Stimulated activated effector memory CD8-positive, alpha-beta T cell treated with anti-CD3 and anti-CD28 coated beads, Interleukin-12 subunit alpha, Interleukin-12 subunit beta, amount 100 ng/mL, for 72 hours (primary cell): Measurements from ENCODE around the gene CCDC186.

Experiments
- ATAC-seq: fragments of 150-1000 bp; cut with Tn5 transposase; 2 replicates; pipeline ENCODE4 v1.10.0; 2021
- DNase-seq, 2 donors: peaks; one replicate each; pipeline ENCODE4 v3.0.0; 2021 to 2022; ENCODE audit warnings: low spot score in 2 of 2
- H3K27ac Mint-ChIP-seq: one replicate; pipeline ENCODE4 v1.8.0; 2022; ENCODE audit warnings: mild to moderate bottlenecking, mixed read lengths
- H3K36me3 Mint-ChIP-seq: one replicate; pipeline ENCODE4 v1.8.0; 2022; ENCODE audit warnings: mild to moderate bottlenecking, mixed read lengths
- H3K4me1 Mint-ChIP-seq: one replicate; pipeline ENCODE4 v1.8.0; 2022; ENCODE audit warnings: mixed read lengths
- H3K4me3 Mint-ChIP-seq: one replicate; pipeline ENCODE4 v1.8.0; 2022; ENCODE audit warnings: mild to moderate bottlenecking, mixed read lengths
- H3K9me3 Mint-ChIP-seq: one replicate; pipeline ENCODE4 v1.8.0; 2022; ENCODE audit warnings: mixed read lengths

Gene CCDC186

DNA sequence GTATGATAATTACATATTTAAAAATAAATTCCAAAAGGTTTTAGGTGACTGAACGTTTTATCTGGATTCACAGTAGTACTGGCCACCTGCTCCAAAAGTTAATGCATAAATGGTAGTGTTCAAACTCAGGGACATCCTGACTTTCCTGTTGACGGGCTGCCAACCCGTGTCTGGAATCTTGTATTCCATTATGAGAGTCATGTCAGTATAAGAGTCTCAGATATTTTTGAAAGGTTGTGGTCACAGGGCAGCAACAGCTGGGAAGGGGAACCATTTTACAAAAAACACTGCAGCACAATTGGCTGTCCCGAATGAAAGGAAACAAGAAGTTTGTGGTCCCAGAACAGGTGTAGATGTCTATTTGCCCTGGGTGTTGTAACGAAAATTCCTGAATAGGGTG is 8.0 kb upstream of the CCDC186 start:
- H3K27ac Mint-ChIP-seq, result no peak overlapping the region
- no peak overlapping the region for H3K4me3 Mint-ChIP-seq
- ATAC-seq (no peak), DNase-seq (no peak)
- H3K4me1 Mint-ChIP-seq, result peaks cover 10% of the 10 kb centered on the region
- H3K36me3 Mint-ChIP-seq, result no peaks in the 10 kb centered on the region
- H3K9me3 Mint-ChIP-seq, result no peaks in the 10 kb centered on the region

DNA sequence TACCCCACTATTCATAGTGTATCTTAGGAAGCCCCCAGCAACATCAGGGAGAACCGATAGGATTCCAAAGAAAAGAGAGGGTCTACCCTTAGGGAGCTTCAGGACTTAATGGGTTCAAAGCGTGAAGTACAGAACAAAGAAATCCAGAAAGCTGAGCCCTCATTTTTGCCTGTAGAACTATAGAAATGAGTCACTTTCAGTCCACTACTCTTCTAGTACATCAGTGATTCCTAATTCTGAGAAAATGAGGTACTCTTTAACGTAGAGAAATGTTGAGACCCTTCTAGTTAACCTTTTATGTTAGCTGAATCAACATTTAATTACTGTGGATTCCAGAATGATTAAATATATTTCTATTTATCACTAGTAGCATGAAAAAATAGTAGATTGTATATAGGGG is 6.9 kb upstream of the CCDC186 start:
- H3K9me3 Mint-ChIP-seq, result no peaks in the 10 kb centered on the region
- no peak for DNase-seq
- no peak overlapping the region for H3K27ac Mint-ChIP-seq
- H3K4me3 Mint-ChIP-seq, result no peak overlapping the region
- no peaks in the 10 kb centered on the region for H3K36me3 Mint-ChIP-seq
- peak; percentile 60 for ATAC-seq
- H3K4me1 Mint-ChIP-seq, result peaks cover 10% of the 10 kb centered on the region

DNA sequence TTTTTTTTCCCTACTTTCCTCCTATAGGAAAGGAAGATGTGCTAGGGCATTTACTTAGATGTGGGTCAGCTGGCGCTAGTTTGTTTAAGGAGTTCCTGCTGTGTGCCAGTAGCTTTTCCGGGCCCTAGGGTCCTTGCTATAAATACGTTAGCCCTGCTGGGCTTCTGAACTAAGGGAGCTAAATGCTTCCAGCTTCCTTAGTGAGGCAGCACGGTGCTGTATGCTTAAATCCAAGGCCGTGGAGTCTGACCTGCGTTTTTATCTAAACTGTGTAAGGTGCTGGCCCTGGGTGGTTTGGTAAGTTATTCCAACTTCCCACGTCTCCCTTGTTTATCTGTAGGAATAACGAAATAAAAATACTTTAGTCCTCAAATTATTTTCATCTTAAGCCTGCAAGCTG is 5.7 kb upstream of the CCDC186 start:
- no peak overlapping the region for H3K4me3 Mint-ChIP-seq
- ATAC-seq (no peak), DNase-seq (no peak)
- peaks cover 20% of the 10 kb centered on the region for H3K4me1 Mint-ChIP-seq
- no peak overlapping the region for H3K27ac Mint-ChIP-seq
- H3K36me3 Mint-ChIP-seq, result no peaks in the 10 kb centered on the region
- no peaks in the 10 kb centered on the region for H3K9me3 Mint-ChIP-seq

GRCh38 chr10:114179148-114179547 is 5.1 kb upstream of the CCDC186 start, which contains the start of gene TDRD1:
TDRD1 (plus strand) TSS chr10:114179353; CDS start chr10:114187832, 8,479 bp downstream.
- Mint-ChIP-seq H3K27ac (no peak within 1 kb of the TSS), H3K9me3 (no peaks in the 10 kb centered on the region), H3K36me3 (peaks cover 6% of the 10 kb centered on the region), H3K4me1 (peaks cover 25% of the 10 kb centered on the region), H3K4me3 (no peak within 1 kb of the TSS)
- ATAC-seq (no peak), DNase-seq (no peak)

DNA sequence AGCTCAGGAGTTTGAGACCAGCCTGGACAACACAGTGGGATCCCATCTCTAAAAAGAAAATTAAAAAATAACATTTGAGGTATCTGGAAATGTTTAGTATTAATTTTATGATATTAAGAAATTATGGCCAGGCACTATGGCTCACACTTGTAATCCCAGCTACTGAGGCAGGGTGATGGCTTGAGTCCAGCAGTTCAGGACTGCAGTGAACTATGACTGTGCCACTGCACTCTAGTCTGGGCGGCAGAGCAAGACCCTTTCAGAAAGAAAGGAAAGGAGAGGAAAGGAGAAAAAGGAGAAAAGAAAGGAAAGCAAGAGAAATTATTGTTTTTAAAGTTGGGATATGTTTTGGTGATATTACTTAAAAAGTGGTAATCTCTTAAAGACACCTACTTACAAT is 2.5 kb upstream of the CCDC186 start:
- no peak for DNase-seq
- peaks cover 15% of the 10 kb centered on the region for H3K36me3 Mint-ChIP-seq

GRCh38 chr10:114175667-114176066 is 1.7 kb upstream of the CCDC186 start:
- Mint-ChIP-seq H3K36me3 (peaks cover 15% of the 10 kb centered on the region), H3K4me1 (peaks cover 40% of the 10 kb centered on the region), H3K27ac (no peak overlapping the region), H3K4me3 (peak overlapping the region; percentile 99), H3K9me3 (no peaks in the 10 kb centered on the region)
- no peak for ATAC-seq
- no peak for DNase-seq

More for the DNA sequence above, 2.5 kb upstream of the CCDC186 start:
- H3K4me1 Mint-ChIP-seq, result peaks cover 46% of the 10 kb centered on the region
- ATAC-seq, result no peak
- H3K4me3 Mint-ChIP-seq, result no peak overlapping the region
- H3K27ac Mint-ChIP-seq, result no peak overlapping the region
- no peaks in the 10 kb centered on the region for H3K9me3 Mint-ChIP-seq

GRCh38 chr10:114174695-114175188 is 739 bp upstream of the CCDC186 start:
- peaks cover 15% of the 10 kb centered on the region for H3K36me3 Mint-ChIP-seq
- H3K27ac Mint-ChIP-seq, result peak overlapping the region; percentile 100

GRCh38 chr10:114173603-114173920 is 441 bp downstream of the CCDC186 start:
- ATAC-seq (no peak), DNase-seq (no peak)
- Mint-ChIP-seq H3K9me3 (peaks cover 4% of the 10 kb centered on the region), H3K4me3 (peak overlapping the region; percentile 99), H3K36me3 (peaks cover 15% of the 10 kb centered on the region), H3K4me1 (peaks cover 39% of the 10 kb centered on the region), H3K27ac (peak overlapping the region; percentile 100)

More at GRCh38 chr10:114174695-114175188, 739 bp upstream of the CCDC186 start:
- Mint-ChIP-seq H3K9me3 (no peaks in the 10 kb centered on the region), H3K4me3 (peak overlapping the region; percentile 99), H3K4me1 (peaks cover 36% of the 10 kb centered on the region)
- ATAC-seq, result peak; percentile 52
- no peak for DNase-seq

DNA sequence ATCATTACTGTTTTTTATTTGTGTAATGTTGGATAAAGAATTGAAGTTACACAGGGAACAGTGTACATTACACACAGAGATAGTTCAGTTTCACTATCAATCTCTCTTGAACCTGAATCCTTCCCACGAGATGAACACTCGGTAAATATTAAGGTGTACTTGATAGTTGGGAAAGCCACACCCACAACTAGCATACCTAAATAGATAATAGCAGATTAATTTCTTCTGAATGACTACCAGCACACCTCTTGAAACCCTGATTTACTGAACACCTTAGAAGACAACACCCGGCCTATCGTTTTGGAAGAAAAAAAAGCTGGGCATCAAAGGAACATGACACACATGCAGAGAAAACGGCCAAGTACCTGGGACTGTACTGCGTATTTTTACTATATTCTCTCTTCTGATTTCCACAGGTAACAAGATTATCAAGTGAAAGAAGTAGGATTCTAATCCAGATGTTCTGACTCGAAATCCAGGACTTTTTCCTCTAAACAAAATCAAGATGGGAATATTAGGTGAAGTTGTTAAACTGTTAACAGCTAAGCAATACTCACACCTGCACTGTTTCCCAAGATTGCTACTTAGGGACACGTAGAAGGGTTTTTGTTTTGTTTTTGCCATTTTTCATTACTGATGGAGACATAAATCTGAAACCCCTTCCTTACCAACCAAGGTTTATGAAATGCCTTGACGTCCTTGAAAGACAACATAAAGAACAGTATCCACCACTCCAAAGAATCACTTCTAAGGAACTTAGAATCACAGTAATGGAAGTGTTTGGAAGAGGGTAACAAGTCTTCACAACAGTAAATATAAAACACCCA is 1.0 kb downstream of the CCDC186 start:
- H3K4me1 Mint-ChIP-seq, result peaks cover 45% of the 10 kb centered on the region
- no peak for DNase-seq
- no peak for ATAC-seq

DNA sequence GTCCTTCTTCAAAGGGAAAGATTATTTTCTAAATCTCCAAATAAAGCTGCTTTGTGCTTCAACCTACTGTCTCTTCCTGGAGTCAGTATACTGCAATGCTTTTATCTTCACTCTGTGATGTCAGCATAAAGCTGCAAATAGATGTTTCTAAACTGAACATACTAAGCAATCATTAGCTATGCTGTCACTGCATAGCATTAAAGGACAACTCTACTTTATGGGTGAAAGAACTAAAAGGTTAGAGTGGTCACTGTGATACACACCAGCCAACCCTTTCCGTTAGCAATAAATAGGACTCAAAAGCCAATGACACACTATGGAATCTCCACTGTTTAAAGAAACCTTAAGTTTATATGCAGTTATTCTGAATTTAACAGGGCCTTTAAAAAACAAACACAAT is 1.8 kb downstream of the CCDC186 start:
- DNase-seq, result no peak
- ATAC-seq, result no peak
- Mint-ChIP-seq H3K9me3 (peaks cover 7% of the 10 kb centered on the region), H3K27ac (peak overlapping the region; percentile 100), H3K4me1 (peaks cover 49% of the 10 kb centered on the region), H3K4me3 (peak overlapping the region; percentile 99), H3K36me3 (peaks cover 15% of the 10 kb centered on the region)

More for the DNA sequence above, 1.0 kb downstream of the CCDC186 start:
- Mint-ChIP-seq H3K4me3 (peak overlapping the region; percentile 99), H3K9me3 (peaks cover 7% of the 10 kb centered on the region), H3K27ac (peak overlapping the region; percentile 100), H3K36me3 (peaks cover 15% of the 10 kb centered on the region)

DNA sequence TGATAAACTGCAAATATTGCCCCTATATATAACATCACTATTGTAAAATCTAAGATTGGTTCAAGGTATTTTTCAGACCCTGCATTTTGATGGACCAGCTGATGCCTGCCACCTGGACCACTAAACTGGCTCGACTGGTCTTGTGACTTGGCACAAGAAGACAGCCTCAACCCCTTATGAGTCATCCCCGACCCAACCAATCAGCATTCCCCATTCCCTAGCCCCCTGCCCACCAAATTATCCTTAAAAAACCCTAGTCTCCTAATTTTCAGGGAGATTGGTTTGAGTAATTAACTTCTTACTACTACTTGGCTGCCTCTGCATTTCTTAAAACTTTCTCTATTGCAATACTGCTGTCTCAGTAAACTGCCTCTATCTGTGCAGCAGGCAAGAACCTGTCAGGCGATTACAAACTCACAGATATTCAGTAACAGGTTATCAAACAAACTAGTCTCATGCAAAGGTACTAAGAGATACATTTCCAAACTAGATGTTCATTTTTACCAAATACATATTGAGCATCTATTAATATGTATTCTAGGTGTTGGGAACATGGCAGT is 5.5 kb downstream of the CCDC186 start:
- H3K4me3 Mint-ChIP-seq, result no peak overlapping the region
- ATAC-seq, result no peak
- H3K9me3 Mint-ChIP-seq, result peaks cover 7% of the 10 kb centered on the region
- H3K27ac Mint-ChIP-seq, result no peak overlapping the region
- H3K36me3 Mint-ChIP-seq, result peaks cover 8% of the 10 kb centered on the region
- no peak for DNase-seq
- peaks cover 47% of the 10 kb centered on the region for H3K4me1 Mint-ChIP-seq

- DNase-seq, result no peak
- H3K36me3 Mint-ChIP-seq, result peaks cover 13% of the 10 kb centered on the region
- H3K27ac Mint-ChIP-seq, result no peak overlapping the region
- H3K4me3 Mint-ChIP-seq, result no peak overlapping the region
- peak; percentile 86 for ATAC-seq
- H3K4me1 Mint-ChIP-seq, result peaks cover 48% of the 10 kb centered on the region
- peaks cover 7% of the 10 kb centered on the region for H3K9me3 Mint-ChIP-seq
These were observed 6.0 kb downstream of the CCDC186 start for GRCh38 chr10:114167985-114168384.

GRCh38 chr10:114166494-114166893 is 7.5 kb downstream of the CCDC186 start:
- Mint-ChIP-seq H3K4me3 (no peak overlapping the region), H3K4me1 (peaks cover 47% of the 10 kb centered on the region), H3K9me3 (peaks cover 7% of the 10 kb centered on the region), H3K36me3 (peaks cover 24% of the 10 kb centered on the region), H3K27ac (no peak overlapping the region)
- ATAC-seq (no peak), DNase-seq (no peak)

DNA sequence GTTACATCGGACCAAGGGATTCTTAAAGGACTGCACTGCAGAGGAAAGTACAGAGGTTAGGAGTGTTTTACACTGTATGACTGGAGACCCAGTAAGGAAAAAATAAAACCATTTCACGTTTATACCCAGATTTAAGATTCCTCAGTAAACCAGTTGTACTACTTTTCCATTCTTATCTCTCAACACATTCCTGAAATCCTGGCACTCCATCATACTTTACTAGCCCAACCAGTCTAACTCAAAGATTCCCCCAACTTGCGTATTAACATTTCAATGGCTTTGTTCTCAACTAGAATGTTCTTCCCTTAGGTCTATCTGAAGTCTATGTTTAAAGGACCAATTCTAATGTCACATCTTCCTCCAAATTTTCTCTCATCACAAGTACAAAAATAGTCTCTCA is 8.0 kb downstream of the CCDC186 start:
- ATAC-seq (no peak), DNase-seq (no peak)
- no peak overlapping the region for H3K27ac Mint-ChIP-seq
- peaks cover 7% of the 10 kb centered on the region for H3K9me3 Mint-ChIP-seq
- peaks cover 48% of the 10 kb centered on the region for H3K4me1 Mint-ChIP-seq
- H3K36me3 Mint-ChIP-seq, result peaks cover 25% of the 10 kb centered on the region
- no peak overlapping the region for H3K4me3 Mint-ChIP-seq

GRCh38 chr10:114163062-114163461 is 10.9 kb downstream of the CCDC186 start:
- H3K27ac Mint-ChIP-seq, result no peak overlapping the region
- H3K36me3 Mint-ChIP-seq, result peaks cover 40% of the 10 kb centered on the region
- no peak for ATAC-seq
- DNase-seq, result no peak
- H3K4me1 Mint-ChIP-seq, result peaks cover 39% of the 10 kb centered on the region
- no peak overlapping the region for H3K4me3 Mint-ChIP-seq
- no peaks in the 10 kb centered on the region for H3K9me3 Mint-ChIP-seq

DNA sequence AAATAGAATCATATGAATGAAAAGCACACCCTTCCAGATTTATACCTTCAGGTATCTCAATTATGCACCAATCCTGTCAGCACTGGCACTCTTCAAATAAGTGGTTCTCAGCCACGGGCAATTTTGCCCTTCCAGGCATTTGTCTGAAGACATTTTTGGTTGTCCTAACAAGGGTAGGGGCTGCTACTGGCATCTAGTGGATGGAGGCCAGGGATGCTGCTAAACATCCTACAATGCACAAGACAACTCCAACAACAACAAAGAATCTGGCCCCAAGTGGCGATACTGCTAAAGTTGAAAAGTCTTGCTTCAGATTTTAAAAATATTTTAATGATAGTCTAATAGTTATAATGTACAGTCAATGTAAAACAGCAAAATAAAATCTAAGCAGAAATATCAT is 16.1 kb downstream of the CCDC186 start:
- ATAC-seq, result no peak
- Mint-ChIP-seq H3K9me3 (no peaks in the 10 kb centered on the region), H3K36me3 (peaks cover 81% of the 10 kb centered on the region), H3K27ac (no peak overlapping the region), H3K4me1 (peaks cover 25% of the 10 kb centered on the region), H3K4me3 (no peak overlapping the region)
- DNase-seq, result no peak
